ENCODE measurements around the gene CDC73. TPM values are rescaled to one million over a fixed set of nuclear protein-coding genes. Genes with fewer than 3 reads are reported as not detected.

CDC73 gene
- total and polyA plus RNA-seq, 9 of the 15 experiments (the other 6 are each of a cell fraction or from before 2014, with no cell fraction given): 19.0 to 61.7 (median 30.1) TPM

- TF ChIP-seq ZNF347 (CRISPR knock-in tag; IDR thresholded peaks at IDR 0.05; ENCODE audit: low read depth) (no peak), NKRF (IDR thresholded peaks at IDR 0.05; ENCODE audit: borderline replicate concordance) (peak; percentile 56), CHD1 (IDR thresholded peaks at IDR 0.05; ENCODE audit: low read length) (peak; percentile 57), ZKSCAN8 (CRISPR knock-in tag; IDR thresholded peaks at IDR 0.05) (peak; percentile 94), ATF3 (IDR thresholded peaks at IDR 0.05) (no peak), ATF3 (CRISPR knock-in tag; conservative IDR thresholded peaks at IDR 0.05) (peak; percentile 25; the same call in 1 of the 2 replicates), NBN (IDR thresholded peaks at IDR 0.05; ENCODE audit: low read depth) (peak; percentile 41; the same call in 1 of the 2 replicates), ZNF655 (CRISPR knock-in tag; IDR thresholded peaks at IDR 0.05) (no peak), ZBTB43 (CRISPR knock-in tag; IDR thresholded peaks at IDR 0.05) (no peak), XRCC3 (IDR thresholded peaks at IDR 0.05) (no peak), TAF7 (tag; IDR thresholded peaks at IDR 0.05) (no peak), GTF2F1 (IDR thresholded peaks at IDR 0.05; ENCODE audit: low read depth, low read length) (no peak), NRF1 (conservative IDR thresholded peaks at IDR 0.05 in 1 of 2, IDR thresholded peaks at IDR 0.05 in 1 of 2) (peak; percentile 82 to 86), NR1H2 (CRISPR knock-in tag; IDR thresholded peaks at IDR 0.05) (no peak), MECOM (CRISPR knock-in tag; IDR thresholded peaks at IDR 0.05) (no peak), ZNF75A (CRISPR knock-in tag; IDR thresholded peaks at IDR 0.05) (no peak), SOX6 (IDR thresholded peaks at IDR 0.05) (peak; percentile 35; the same call in 1 of the 2 replicates), ESRRA (IDR thresholded peaks at IDR 0.05; ENCODE audit: borderline replicate concordance, low read depth) (0 out of 2 replicates have a peak, but pooled peaks have one; percentile 13), NFIX (CRISPR knock-in tag; IDR thresholded peaks at IDR 0.05; ENCODE audit: low read depth) (no peak), TEAD1 (CRISPR knock-in tag; IDR thresholded peaks at IDR 0.05) (no peak), DACH1 (IDR thresholded peaks at IDR 0.05; ENCODE audit: partially characterized antibody) (peak; percentile 6), ZNF511 (CRISPR knock-in tag; IDR thresholded peaks at IDR 0.05) (no peak), SPI1 (IDR thresholded peaks at IDR 0.05; ENCODE audit: borderline replicate concordance, low read depth, low read length) (peak; percentile 80), ZC3H11A (IDR thresholded peaks at IDR 0.05; ENCODE audit: low read depth, low read length) (no peak), ETV5 (CRISPR knock-in tag; IDR thresholded peaks at IDR 0.05; ENCODE audit: low read depth) (peak; percentile 72), MAFF (IDR thresholded peaks at IDR 0.05; ENCODE audit: low read length) (no peak)
Observed at GRCh38 chr1:193104502-193104906, 17.3 kb upstream of the CDC73 start (continued).
